Omental fat pad (tissue), 4 donors: ENCODE measurements around the gene KIF17. TPM values are rescaled to one million over a fixed set of nuclear protein-coding genes. Genes with fewer than 3 reads are reported as not detected.

ENCODE experiments used
- ATAC-seq: fragments of 150-250 bp; one replicate; pipeline ENCODE4 v1.9.1; 2016; ENCODE audit warnings: mild to moderate bottlenecking, moderate library complexity; ENCODE audit not compliant: low FRiP score
- DNase-seq: peaks from one replicate; pipeline ENCODE4 v3.0.0-alpha.2; 2019; ENCODE audit warnings: low spot score
- CTCF ChIP-seq, 3 donors: fragments of 450-650 bp; IDR thresholded peaks; one replicate each; pipeline ENCODE4 v1.5.1; 2016 to 2017; ENCODE audit warnings: antibody characterized with exemption in 3 of 3, mild to moderate bottlenecking in 3 of 3, moderate library complexity in 2 of 3
- total RNA-seq, 4 donors: library from RNA; depleted of rRNA; stranded (reverse); fragments of >200 nt; gene quantifications; one replicate each; pipeline ENCODE4 v1.1.0, GENCODE V29; 2016

The KIF17 gene
- total RNA-seq, 4 donors from 2014 or later: 2.6 to 14.8 (median 4.1) TPM

GRCh38 chr1:20660363-20660762, 57.4 kb downstream of the KIF17 start:
- no peak for ATAC-seq
- no peak for DNase-seq
- no peak for TF ChIP-seq CTCF (IDR thresholded peaks at IDR 0.05)

- DNase-seq (no peak), ATAC-seq (no peak)
- TF ChIP-seq CTCF (IDR thresholded peaks at IDR 0.05): no peak
Measured at GRCh38 chr1:20658166-20658915, 59.5 kb downstream of the KIF17 start.

DNA sequence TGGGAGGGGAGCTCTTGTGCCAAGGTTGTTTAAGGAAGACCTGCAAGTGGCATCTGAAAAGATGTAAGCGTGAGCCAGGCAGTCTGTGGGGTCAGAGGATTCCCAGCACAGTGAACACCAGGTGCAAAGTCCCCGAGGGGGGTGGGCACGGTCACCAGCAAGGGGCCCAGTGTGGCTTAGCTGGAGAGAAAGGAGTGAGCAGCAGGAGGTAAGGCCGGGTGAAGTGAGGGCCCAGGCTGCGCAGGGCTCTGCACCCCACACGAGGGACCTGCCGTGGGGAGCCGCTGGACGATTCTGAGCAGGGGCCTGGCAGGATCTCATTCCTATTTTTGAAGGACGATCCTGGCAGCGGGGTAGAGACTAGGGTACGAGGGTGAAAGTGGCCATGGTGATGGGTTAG, 60.8 kb downstream of the KIF17 start:
- no peak for TF ChIP-seq CTCF (IDR thresholded peaks at IDR 0.05)
- DNase-seq (no peak), ATAC-seq (no peak)

DNA sequence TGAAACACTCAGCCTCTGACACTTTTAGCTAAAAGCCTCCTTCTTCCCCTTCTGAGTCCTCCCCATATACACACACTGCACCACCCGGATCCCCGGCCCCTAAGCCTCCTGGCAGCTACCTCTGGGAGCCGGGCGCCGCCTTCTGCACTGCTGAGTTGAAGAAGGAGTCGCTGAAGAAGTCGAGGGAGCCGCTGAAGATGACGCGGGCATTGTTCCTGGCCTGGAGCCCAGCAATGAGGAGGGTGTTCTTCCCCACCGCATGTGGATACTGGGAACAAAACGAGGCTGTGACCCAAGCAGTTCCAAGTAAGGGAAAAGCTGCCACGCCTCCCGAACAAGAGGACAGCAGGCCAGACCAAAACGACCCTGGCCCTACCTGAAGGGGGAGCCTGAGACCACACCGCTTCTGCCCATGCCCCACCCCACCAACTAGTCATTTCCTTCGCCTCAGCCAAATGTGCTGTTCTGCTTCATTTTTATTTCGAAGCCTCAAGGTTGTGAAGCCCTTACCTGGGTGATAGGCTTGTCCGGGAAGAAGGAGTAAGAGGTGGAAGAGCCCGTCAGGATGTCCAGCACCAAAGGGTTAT, 63.6 kb downstream of the KIF17 start:
- TF ChIP-seq CTCF (IDR thresholded peaks at IDR 0.05): no peak
- no peak for DNase-seq
- ATAC-seq: no peak

GRCh38 chr1:20652300-20652699, 65.5 kb downstream of the KIF17 start:
- DNase-seq: no peak
- no peak for TF ChIP-seq CTCF (IDR thresholded peaks at IDR 0.05)
- ATAC-seq: no peak

- DNase-seq (no peak), ATAC-seq (no peak)
- TF ChIP-seq CTCF (IDR thresholded peaks at IDR 0.05): no peak
Measured at GRCh38 chr1:20648946-20649345, 68.9 kb downstream of the KIF17 start.

GRCh38 chr1:20648438-20648837, 69.4 kb downstream of the KIF17 start:
- DNase-seq (no peak), ATAC-seq (no peak)
- no peak for TF ChIP-seq CTCF (IDR thresholded peaks at IDR 0.05)
